Measurements from ENCODE around the gene VPS39. TPM values are rescaled to one million over a fixed set of nuclear protein-coding genes. Genes with fewer than 3 reads are reported as not detected.
A peak's percentile ranks its signal among the peaks of the same experiment; 100 is the strongest.

The VPS39 gene
- total and polyA plus RNA-seq, 2 donors (not counting 1 experiment from before 2014, with no cell fraction given) = 53.7 to 55.5 TPM

GRCh38 chr15:42182961-42183360 is 25.1 kb downstream of the VPS39 start:
- Histone ChIP-seq H3K9me3 (ENCODE audit: control insufficient read depth, insufficient read depth, low read depth, low read length) (no peaks in the 10 kb centered on the region), H3K4me2 (ENCODE audit: extremely low read depth, insufficient read depth, low read length) (no peak overlapping the region), H4K20me1 (ENCODE audit: control insufficient read depth, extremely low read depth, insufficient read depth, low read length) (no peaks in the 10 kb centered on the region), H3K4me3 (replicated peaks in 1 of 4; ENCODE audit: control extremely low read depth in 1 of 4, insufficient read depth in 1 of 4, low read depth in 3 of 4, low read length in 4 of 4) (no peak overlapping the region), H3K27ac (ENCODE audit: insufficient read depth, low read length) (no peak overlapping the region), H3K36me3 (ENCODE audit: control insufficient read depth, insufficient read depth, low read length) (peaks cover 8% of the 10 kb centered on the region), H3K9ac (ENCODE audit: insufficient read depth, low read length) (no peak overlapping the region), H3K4me1 (ENCODE audit: control insufficient read depth, extremely low read depth, insufficient read depth, low read length) (no peaks in the 10 kb centered on the region), H3K79me2 (ENCODE audit: control insufficient read depth, insufficient read depth, low read length) (no peaks in the 10 kb centered on the region), H3K27me3 (ENCODE audit: control insufficient read depth, insufficient read depth, low read length) (no peaks in the 10 kb centered on the region), H2AFZ (ENCODE audit: low read length) (no peak overlapping the region)
- no peak for TF ChIP-seq EZH2 (IDR thresholded peaks at IDR 0.05; ENCODE audit: low read length, missing control alignments)
- no peak for TF ChIP-seq CTCF (conservative IDR thresholded peaks at IDR 0.05 in 1 of 2, IDR thresholded peaks at IDR 0.05 in 1 of 2; ENCODE audit: low read depth in 1 of 2, low read length in 2 of 2)
- DNase-seq (ENCODE audit: low read depth in 2 of 2) = no peak

- TF ChIP-seq CTCF (conservative IDR thresholded peaks at IDR 0.05 in 1 of 2, IDR thresholded peaks at IDR 0.05 in 1 of 2; ENCODE audit: low read depth in 1 of 2, low read length in 2 of 2) = no peak
- no peak for TF ChIP-seq EZH2 (IDR thresholded peaks at IDR 0.05; ENCODE audit: low read length, missing control alignments)
- H3K79me2 ChIP-seq (ENCODE audit: control insufficient read depth, insufficient read depth, low read length) = no peaks in the 10 kb centered on the region
- no peak overlapping the region for H3K27ac ChIP-seq (ENCODE audit: insufficient read depth, low read length)
- no peaks in the 10 kb centered on the region for H3K9me3 ChIP-seq (ENCODE audit: control insufficient read depth, insufficient read depth, low read depth, low read length)
- H4K20me1 ChIP-seq (ENCODE audit: control insufficient read depth, extremely low read depth, insufficient read depth, low read length) = no peaks in the 10 kb centered on the region
- no peaks in the 10 kb centered on the region for H3K4me1 ChIP-seq (ENCODE audit: control insufficient read depth, extremely low read depth, insufficient read depth, low read length)
- H3K27me3 ChIP-seq (ENCODE audit: control insufficient read depth, insufficient read depth, low read length) = no peaks in the 10 kb centered on the region
- H2AFZ ChIP-seq (ENCODE audit: low read length) = no peak overlapping the region
- peaks cover 8% of the 10 kb centered on the region for H3K36me3 ChIP-seq (ENCODE audit: control insufficient read depth, insufficient read depth, low read length)
- H3K9ac ChIP-seq (ENCODE audit: insufficient read depth, low read length) = no peak overlapping the region
- peak in 1 of 2 donors; percentile 6 for DNase-seq (ENCODE audit: low read depth in 2 of 2)
- H3K4me3 ChIP-seq (replicated peaks in 1 of 4; ENCODE audit: control extremely low read depth in 1 of 4, insufficient read depth in 1 of 4, low read depth in 3 of 4, low read length in 4 of 4) = no peak overlapping the region
- H3K4me2 ChIP-seq (ENCODE audit: extremely low read depth, insufficient read depth, low read length) = no peak overlapping the region
These were observed 25.7 kb downstream of the VPS39 start for GRCh38 chr15:42182328-42182886.

- Histone ChIP-seq H3K9ac (ENCODE audit: insufficient read depth, low read length) (no peak overlapping the region), H2AFZ (ENCODE audit: low read length) (no peak overlapping the region), H3K36me3 (ENCODE audit: control insufficient read depth, insufficient read depth, low read length) (peaks cover 9% of the 10 kb centered on the region), H3K4me3 (replicated peaks in 1 of 4; ENCODE audit: control extremely low read depth in 1 of 4, insufficient read depth in 1 of 4, low read depth in 3 of 4, low read length in 4 of 4) (no peak overlapping the region), H4K20me1 (ENCODE audit: control insufficient read depth, extremely low read depth, insufficient read depth, low read length) (no peaks in the 10 kb centered on the region), H3K9me3 (ENCODE audit: control insufficient read depth, insufficient read depth, low read depth, low read length) (no peaks in the 10 kb centered on the region), H3K79me2 (ENCODE audit: control insufficient read depth, insufficient read depth, low read length) (no peaks in the 10 kb centered on the region), H3K4me2 (ENCODE audit: extremely low read depth, insufficient read depth, low read length) (no peak overlapping the region), H3K4me1 (ENCODE audit: control insufficient read depth, extremely low read depth, insufficient read depth, low read length) (no peaks in the 10 kb centered on the region), H3K27ac (ENCODE audit: insufficient read depth, low read length) (no peak overlapping the region), H3K27me3 (ENCODE audit: control insufficient read depth, insufficient read depth, low read length) (no peaks in the 10 kb centered on the region)
- TF ChIP-seq CTCF (conservative IDR thresholded peaks at IDR 0.05 in 1 of 2, IDR thresholded peaks at IDR 0.05 in 1 of 2; ENCODE audit: low read depth in 1 of 2, low read length in 2 of 2) (no peak), EZH2 (IDR thresholded peaks at IDR 0.05; ENCODE audit: low read length, missing control alignments) (no peak)
- DNase-seq (ENCODE audit: low read depth in 2 of 2) = no peak
These were observed 30.0 kb downstream of the VPS39 start for GRCh38 chr15:42178056-42178455.

Data from fibroblast of lung (primary cell).